Activated B cell treated with CpG ODN at 0.5 μM for 24 hours (primary cell): ENCODE data around the gene COX17. TPM values are rescaled to one million over a fixed set of nuclear protein-coding genes. Genes with fewer than 3 reads are reported as not detected.
A peak's percentile ranks its signal among the peaks of the same experiment; 100 is the strongest.

Source experiments
- ATAC-seq: fragments of 200-7000 bp; cut with Tn5 transposase; one replicate; pipeline ENCODE4 v1.10.0; 2021; ENCODE audit warnings: low read depth, mild to moderate bottlenecking, moderate library complexity
- CTCF ChIA-PET: fragments of 350-600 bp; sonication (Branson Sonifier 250); formaldehyde crosslinking; loops from one replicate; lab custom pipeline; 2021; ENCODE audit warnings: antibody characterized with exemption; lab: Charles Lee
- POLR2A ChIA-PET: fragments of 350-600 bp; sonication (Branson Sonifier 250); formaldehyde crosslinking; loops from one replicate; lab custom pipeline; 2021; ENCODE audit warnings: antibody characterized with exemption; lab: Charles Lee
- DNase-seq: peaks from one replicate; pipeline ENCODE4 v3.0.0; 2022
- H3K27ac Mint-ChIP-seq: one replicate; pipeline ENCODE4 v1.8.0; 2020; ENCODE audit warnings: mixed read lengths
- H3K27me3 Mint-ChIP-seq: one replicate; pipeline ENCODE4 v1.8.0; 2021; ENCODE audit warnings: mixed read lengths
- H3K36me3 Mint-ChIP-seq: one replicate; pipeline ENCODE4 v1.8.0; 2021; ENCODE audit warnings: low read depth, mixed read lengths
- H3K4me1 Mint-ChIP-seq: one replicate; pipeline ENCODE4 v1.8.0; 2021; ENCODE audit warnings: mixed read lengths
- H3K4me3 Mint-ChIP-seq: one replicate; pipeline ENCODE4 v1.8.0; 2020; ENCODE audit warnings: mild to moderate bottlenecking, mixed read lengths
- H3K9me3 Mint-ChIP-seq: one replicate; pipeline ENCODE4 v1.8.0; 2020; ENCODE audit warnings: mixed read lengths
- intact Hi-C: fragments of 100-400 bp; cut with micrococcal nuclease; formaldehyde crosslinking; loops from one replicate; pipeline ENCODE4 v1.15.1; 2024
- total RNA-seq: library from RNA; stranded (reverse); gene quantifications from 2 replicates; pipeline ENCODE4 v1.2.3, GENCODE V29; 2022
- TF ChIP-seq, protein P1 (sequence below): fragments of 200-600 bp; IDR thresholded peaks from one replicate; pipeline ENCODE4 v1.8.0; 2022; ENCODE audit warnings: antibody characterized with exemption, mild to moderate bottlenecking

Gene COX17, protein sequence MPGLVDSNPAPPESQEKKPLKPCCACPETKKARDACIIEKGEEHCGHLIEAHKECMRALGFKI
- 58.8 and 58.9 TPM in 2 replicates for total RNA-seq

DNA sequence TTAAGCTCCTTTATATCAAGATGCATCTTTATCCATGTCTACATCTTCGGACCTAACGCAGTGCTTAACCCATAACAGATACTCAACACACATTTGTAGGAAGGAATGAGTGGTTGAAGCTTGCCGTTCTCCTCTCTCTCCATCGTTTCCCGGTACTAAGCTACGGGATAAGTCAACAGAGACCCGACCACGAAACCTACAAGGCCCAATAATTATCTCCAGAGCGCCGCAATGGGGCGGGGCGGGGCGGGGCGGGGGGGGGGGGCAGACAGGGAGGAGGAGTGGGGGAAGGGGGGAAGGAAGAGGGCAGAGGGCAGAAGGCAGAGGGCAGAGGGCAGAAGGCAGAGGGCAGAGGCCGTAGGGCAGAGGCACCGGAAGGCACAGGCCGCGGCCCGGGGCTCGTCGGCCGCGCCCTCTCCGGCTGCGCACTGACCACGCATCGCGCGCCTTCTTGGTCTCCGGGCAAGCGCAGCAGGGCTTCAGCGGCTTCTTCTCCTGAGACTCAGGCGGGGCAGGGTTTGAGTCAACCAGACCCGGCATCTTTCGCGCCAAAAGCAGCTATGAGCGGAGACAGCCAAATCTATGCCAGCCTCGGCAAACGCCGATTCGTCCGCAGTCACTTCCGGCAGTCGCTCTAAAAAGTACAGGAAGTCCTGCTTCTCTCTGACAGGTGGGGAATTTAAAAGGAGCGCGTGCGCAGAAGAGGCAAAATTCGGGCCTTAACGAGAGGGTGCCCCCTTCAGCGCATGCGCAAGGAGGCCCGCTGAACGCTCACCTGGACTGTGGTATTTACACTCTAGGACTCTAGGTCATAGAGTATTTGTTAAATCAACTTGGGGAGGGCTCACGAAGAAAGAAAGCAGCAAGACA lies at the start of gene COX17:
Gene COX17, minus strand, starts transcription at position 636 of the 870 bp plus-strand sequence. Its CDS starts 96 bp downstream, at position 540.
- ATAC-seq (peak; percentile 83), DNase-seq (peak; percentile 87)
- POLR2A ChIA-PET = interaction anchor here (0.5 to 2.8 kb wide), 32 partner anchors 12 to 214 kb away, joined by 3 to 28 read pairs (median 4); partner anchors contain the start of genes ADPRH, CD80, POGLUT1 and TIMMDC1
- intact Hi-C loops = loop anchor here (1.0 to 5.0 kb wide), 13 partner anchors 12 to 1065 kb away; partner anchors contain the start of genes GTF2E1, RABL3, TIMMDC1 and TMEM39A
- TF ChIP-seq, protein P1, sequence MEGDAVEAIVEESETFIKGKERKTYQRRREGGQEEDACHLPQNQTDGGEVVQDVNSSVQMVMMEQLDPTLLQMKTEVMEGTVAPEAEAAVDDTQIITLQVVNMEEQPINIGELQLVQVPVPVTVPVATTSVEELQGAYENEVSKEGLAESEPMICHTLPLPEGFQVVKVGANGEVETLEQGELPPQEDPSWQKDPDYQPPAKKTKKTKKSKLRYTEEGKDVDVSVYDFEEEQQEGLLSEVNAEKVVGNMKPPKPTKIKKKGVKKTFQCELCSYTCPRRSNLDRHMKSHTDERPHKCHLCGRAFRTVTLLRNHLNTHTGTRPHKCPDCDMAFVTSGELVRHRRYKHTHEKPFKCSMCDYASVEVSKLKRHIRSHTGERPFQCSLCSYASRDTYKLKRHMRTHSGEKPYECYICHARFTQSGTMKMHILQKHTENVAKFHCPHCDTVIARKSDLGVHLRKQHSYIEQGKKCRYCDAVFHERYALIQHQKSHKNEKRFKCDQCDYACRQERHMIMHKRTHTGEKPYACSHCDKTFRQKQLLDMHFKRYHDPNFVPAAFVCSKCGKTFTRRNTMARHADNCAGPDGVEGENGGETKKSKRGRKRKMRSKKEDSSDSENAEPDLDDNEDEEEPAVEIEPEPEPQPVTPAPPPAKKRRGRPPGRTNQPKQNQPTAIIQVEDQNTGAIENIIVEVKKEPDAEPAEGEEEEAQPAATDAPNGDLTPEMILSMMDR = no peak
- Mint-ChIP-seq H3K27ac (peak within 1 kb of the TSS; percentile 98), H3K9me3 (no peaks in the 10 kb centered on the region), H3K4me1 (peaks cover 28% of the 10 kb centered on the region), H3K27me3 (no peaks in the 10 kb centered on the region), H3K4me3 (peak within 1 kb of the TSS; percentile 96), H3K36me3 (peaks cover 49% of the 10 kb centered on the region)
- CTCF ChIA-PET = interaction anchor here (1.4 to 2.0 kb wide), 4 partner anchors 49 to 152 kb away, joined by 3 to 8 read pairs (median 4); partner anchors contain the start of gene CD80

DNA sequence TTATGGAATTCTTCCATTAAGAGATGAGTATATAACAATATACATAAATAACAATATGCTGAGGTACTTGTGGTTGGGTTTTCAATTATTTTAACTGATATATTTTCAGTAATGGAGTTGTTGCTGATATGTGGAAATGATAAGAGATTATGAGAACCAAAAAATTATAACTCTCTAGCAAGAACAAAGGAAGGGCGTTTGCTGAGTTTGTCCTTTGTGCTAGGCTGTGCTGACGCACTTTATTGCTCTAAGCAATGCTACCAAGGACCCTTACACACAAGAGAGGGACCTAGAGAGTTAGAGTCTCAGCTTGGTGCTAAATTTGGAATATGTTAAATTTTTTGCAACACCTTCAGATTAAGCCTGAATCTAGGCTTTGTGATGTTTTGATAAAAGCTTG lies 49.7 kb upstream of the COX17 start:
- H3K4me1 Mint-ChIP-seq = no peaks in the 10 kb centered on the region
- no peaks in the 10 kb centered on the region for H3K36me3 Mint-ChIP-seq
- no peaks in the 10 kb centered on the region for H3K27me3 Mint-ChIP-seq
- no peak for ATAC-seq
- intact Hi-C loops = no loop called here
- DNase-seq = no peak
- H3K4me3 Mint-ChIP-seq = no peak overlapping the region
- CTCF ChIA-PET = no interaction called here
- no peaks in the 10 kb centered on the region for H3K9me3 Mint-ChIP-seq
- POLR2A ChIA-PET = no interaction called here
- TF ChIP-seq, protein P1 = no peak
- no peak overlapping the region for H3K27ac Mint-ChIP-seq

- Mint-ChIP-seq H3K4me1 (no peaks in the 10 kb centered on the region), H3K9me3 (no peaks in the 10 kb centered on the region), H3K27me3 (no peaks in the 10 kb centered on the region), H3K36me3 (no peaks in the 10 kb centered on the region), H3K27ac (no peak overlapping the region), H3K4me3 (no peak overlapping the region)
- no peak for DNase-seq
- intact Hi-C loops = no loop called here
- no peak for ATAC-seq
- ChIA-PET CTCF (no interaction called here), POLR2A (no interaction called here)
- TF ChIP-seq, protein P1 = no peak
These were observed 45.8 kb upstream of the COX17 start for GRCh38 chr3:119723022-119723421.

GRCh38 chr3:119717520-119717919 lies 40.3 kb upstream of the COX17 start:
- DNase-seq (no peak), ATAC-seq (no peak)
- Mint-ChIP-seq H3K4me1 (no peaks in the 10 kb centered on the region), H3K27me3 (no peaks in the 10 kb centered on the region), H3K4me3 (no peak overlapping the region), H3K9me3 (no peaks in the 10 kb centered on the region), H3K36me3 (no peaks in the 10 kb centered on the region), H3K27ac (no peak overlapping the region)
- intact Hi-C loops = no loop called here
- TF ChIP-seq, protein P1 = no peak
- ChIA-PET POLR2A (interaction anchor here (0.6 kb wide), 1 partner anchor 740 kb away, joined by 4 read pairs; no protein-coding TSS in a partner anchor), CTCF (no interaction called here)

DNA sequence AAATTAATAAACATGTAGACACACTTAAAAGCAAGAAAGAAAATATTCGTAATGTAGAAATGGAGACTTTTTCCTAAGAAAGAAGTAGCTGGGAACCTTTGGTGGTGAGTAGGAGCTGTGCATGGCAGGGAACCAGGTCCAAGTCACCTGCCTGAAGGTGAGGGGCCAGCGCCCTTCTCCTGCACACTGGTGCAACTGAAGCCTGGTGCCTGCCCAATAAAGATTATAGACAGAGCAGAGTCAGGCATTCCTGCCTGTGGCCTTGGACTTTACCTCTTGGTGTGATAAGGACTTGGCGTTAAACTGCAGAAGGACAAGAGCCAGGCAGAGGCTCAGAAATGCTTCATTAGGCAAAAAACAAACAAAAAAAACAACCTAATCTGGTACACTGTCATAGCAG lies 39.8 kb upstream of the COX17 start:
- no peak overlapping the region for H3K27ac Mint-ChIP-seq
- ChIA-PET CTCF (no interaction called here), POLR2A (interaction anchor here (0.6 kb wide), 1 partner anchor 740 kb away, joined by 4 read pairs; no protein-coding TSS in a partner anchor)
- no peaks in the 10 kb centered on the region for H3K27me3 Mint-ChIP-seq
- H3K4me1 Mint-ChIP-seq = no peaks in the 10 kb centered on the region
- H3K9me3 Mint-ChIP-seq = no peaks in the 10 kb centered on the region
- ATAC-seq (no peak), DNase-seq (no peak)
- H3K36me3 Mint-ChIP-seq = no peaks in the 10 kb centered on the region
- TF ChIP-seq, protein P1 = no peak
- H3K4me3 Mint-ChIP-seq = no peak overlapping the region
- intact Hi-C loops = no loop called here
